Measurements from ENCODE around the gene LBX1.

The LBX1 gene

DNA sequence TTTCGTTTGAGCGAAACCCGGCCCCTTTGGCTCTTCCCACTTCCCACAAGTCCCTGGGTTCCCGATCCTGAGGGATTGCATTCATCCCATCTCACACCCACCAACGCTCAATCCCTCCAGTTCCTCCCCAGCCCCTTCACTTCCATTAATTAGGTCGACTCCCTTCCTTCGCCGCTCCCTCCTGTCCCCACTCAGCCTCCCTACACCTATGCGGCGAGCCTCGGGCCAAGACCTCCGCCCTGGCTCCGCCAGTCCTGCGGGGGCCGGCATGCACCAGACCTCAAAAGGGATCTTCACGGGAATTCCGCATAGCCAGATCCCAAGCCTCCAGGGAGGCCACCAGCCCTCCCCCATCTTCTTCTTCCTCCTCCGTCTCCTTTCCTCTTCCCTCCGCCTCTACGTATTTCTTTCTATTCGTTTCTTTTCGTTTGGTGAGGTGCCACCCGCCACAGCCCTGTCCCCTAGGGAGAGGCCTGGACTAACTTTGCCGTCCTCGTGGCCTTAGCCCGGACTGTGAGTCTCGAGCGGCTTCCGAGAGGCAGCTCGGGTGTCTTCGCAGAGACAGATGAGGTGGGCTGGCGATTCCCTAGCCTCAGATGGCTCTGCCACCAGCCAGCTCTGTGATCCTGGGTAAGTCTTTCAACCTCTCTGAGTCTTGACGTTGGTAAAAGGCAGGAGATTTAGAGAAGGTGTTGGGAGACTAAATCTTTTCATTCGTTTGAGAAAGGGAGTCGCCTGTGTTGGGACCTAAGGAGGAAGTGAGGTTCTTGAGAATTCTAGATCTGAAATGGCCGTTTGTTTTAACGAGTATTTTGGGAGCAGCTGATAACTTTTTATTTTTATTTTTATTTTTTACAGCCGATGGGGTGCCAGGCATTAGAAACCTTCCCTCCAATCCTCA lies 8.1 kb upstream of the LBX1 start:
- DNase-seq (ENCODE audit: low spot score) (no peak), ATAC-seq (ENCODE audit: low read depth) (no peak)
- H3K36me3 ChIP-seq (ENCODE audit: low read depth) = no peaks in the 10 kb centered on the region
- no peak overlapping the region for H3K27ac ChIP-seq (ENCODE audit: poor library complexity, severe bottlenecking)
- H3K9me3 ChIP-seq (ENCODE audit: severe bottlenecking) = no peaks in the 10 kb centered on the region
- H3K27me3 ChIP-seq (ENCODE audit: insufficient read depth, poor library complexity, severe bottlenecking) = peaks cover 76% of the 10 kb centered on the region
- H3K4me3 ChIP-seq (ENCODE audit: severe bottlenecking) = no peak overlapping the region
- TF ChIP-seq, protein P1, sequence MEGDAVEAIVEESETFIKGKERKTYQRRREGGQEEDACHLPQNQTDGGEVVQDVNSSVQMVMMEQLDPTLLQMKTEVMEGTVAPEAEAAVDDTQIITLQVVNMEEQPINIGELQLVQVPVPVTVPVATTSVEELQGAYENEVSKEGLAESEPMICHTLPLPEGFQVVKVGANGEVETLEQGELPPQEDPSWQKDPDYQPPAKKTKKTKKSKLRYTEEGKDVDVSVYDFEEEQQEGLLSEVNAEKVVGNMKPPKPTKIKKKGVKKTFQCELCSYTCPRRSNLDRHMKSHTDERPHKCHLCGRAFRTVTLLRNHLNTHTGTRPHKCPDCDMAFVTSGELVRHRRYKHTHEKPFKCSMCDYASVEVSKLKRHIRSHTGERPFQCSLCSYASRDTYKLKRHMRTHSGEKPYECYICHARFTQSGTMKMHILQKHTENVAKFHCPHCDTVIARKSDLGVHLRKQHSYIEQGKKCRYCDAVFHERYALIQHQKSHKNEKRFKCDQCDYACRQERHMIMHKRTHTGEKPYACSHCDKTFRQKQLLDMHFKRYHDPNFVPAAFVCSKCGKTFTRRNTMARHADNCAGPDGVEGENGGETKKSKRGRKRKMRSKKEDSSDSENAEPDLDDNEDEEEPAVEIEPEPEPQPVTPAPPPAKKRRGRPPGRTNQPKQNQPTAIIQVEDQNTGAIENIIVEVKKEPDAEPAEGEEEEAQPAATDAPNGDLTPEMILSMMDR (IDR thresholded peaks at IDR 0.05; ENCODE audit: poor library complexity, severe bottlenecking) = no peak
- no peaks in the 10 kb centered on the region for H3K4me1 ChIP-seq (ENCODE audit: insufficient read depth, poor library complexity, severe bottlenecking)

DNA sequence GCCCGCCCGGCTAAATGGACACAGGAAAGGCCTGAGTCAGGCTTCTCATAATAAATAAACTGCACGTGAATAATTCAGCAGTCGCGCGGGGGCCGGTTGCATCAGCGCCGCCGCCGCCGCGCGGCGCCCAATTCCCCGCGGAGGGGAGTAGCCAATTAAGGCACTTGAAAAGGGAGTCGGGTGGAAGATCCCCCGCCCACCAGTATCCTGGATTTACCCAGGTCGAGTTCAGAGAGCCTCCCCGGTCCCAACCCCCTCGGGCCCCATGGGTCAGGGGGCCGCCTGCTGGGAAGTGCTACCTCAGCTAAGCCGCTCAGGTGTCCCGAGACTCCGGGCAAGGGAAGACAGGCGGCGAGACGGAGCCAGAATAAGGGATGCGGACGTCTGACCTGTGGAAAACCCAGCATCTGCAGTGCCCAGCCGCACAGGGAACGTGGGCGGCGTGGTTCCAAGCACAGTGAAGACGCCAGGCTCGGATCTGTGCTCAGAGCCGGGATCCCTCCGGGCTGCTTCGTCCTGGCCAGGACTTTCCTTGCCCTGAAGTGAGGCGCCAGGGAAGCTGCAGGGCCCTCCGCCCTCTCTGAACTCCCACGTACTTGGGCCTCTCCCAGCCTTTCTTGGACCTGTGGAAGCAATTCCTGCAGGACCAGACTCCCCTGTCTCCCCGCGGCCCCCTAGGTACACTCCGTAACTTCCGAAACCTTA lies 7.3 kb upstream of the LBX1 start:
- Histone ChIP-seq H3K36me3 (ENCODE audit: low read depth) (no peaks in the 10 kb centered on the region), H3K27me3 (ENCODE audit: insufficient read depth, poor library complexity, severe bottlenecking) (peaks cover 84% of the 10 kb centered on the region), H3K9me3 (ENCODE audit: severe bottlenecking) (no peaks in the 10 kb centered on the region), H3K27ac (ENCODE audit: poor library complexity, severe bottlenecking) (no peak overlapping the region), H3K4me3 (ENCODE audit: severe bottlenecking) (no peak overlapping the region), H3K4me1 (ENCODE audit: insufficient read depth, poor library complexity, severe bottlenecking) (no peaks in the 10 kb centered on the region)
- ATAC-seq (ENCODE audit: low read depth) (peak; percentile 43), DNase-seq (ENCODE audit: low spot score) (no peak)
- TF ChIP-seq, protein P1 (IDR thresholded peaks at IDR 0.05; ENCODE audit: poor library complexity, severe bottlenecking) = no peak

DNA sequence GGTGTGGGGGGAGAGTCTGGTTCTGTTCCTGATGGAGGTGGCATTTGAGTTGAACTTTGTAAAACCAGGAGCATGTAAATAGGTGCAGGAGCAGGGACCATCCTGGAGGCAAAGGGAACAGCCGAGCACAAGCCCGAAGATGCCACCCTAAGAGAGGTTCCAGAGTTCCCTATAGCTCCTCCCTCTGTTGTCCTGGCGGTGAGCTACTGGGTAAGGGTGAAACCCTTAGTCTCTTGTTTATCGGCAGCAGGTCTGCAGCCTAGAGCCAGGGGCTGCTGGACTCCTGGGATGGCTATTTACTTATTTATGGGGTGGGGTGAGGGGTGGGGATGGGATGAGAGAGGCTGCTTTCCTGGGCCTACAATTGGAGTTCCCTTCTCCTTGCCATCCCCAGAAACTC lies 6.5 kb upstream of the LBX1 start:
- H3K27ac ChIP-seq (ENCODE audit: poor library complexity, severe bottlenecking) = no peak overlapping the region
- TF ChIP-seq, protein P1 (IDR thresholded peaks at IDR 0.05; ENCODE audit: poor library complexity, severe bottlenecking) = no peak
- no peak for ATAC-seq (ENCODE audit: low read depth)
- no peaks in the 10 kb centered on the region for H3K4me1 ChIP-seq (ENCODE audit: insufficient read depth, poor library complexity, severe bottlenecking)
- no peaks in the 10 kb centered on the region for H3K9me3 ChIP-seq (ENCODE audit: severe bottlenecking)
- peaks cover 92% of the 10 kb centered on the region for H3K27me3 ChIP-seq (ENCODE audit: insufficient read depth, poor library complexity, severe bottlenecking)
- H3K4me3 ChIP-seq (ENCODE audit: severe bottlenecking) = no peak overlapping the region
- no peaks in the 10 kb centered on the region for H3K36me3 ChIP-seq (ENCODE audit: low read depth)
- DNase-seq (ENCODE audit: low spot score) = no peak

DNA sequence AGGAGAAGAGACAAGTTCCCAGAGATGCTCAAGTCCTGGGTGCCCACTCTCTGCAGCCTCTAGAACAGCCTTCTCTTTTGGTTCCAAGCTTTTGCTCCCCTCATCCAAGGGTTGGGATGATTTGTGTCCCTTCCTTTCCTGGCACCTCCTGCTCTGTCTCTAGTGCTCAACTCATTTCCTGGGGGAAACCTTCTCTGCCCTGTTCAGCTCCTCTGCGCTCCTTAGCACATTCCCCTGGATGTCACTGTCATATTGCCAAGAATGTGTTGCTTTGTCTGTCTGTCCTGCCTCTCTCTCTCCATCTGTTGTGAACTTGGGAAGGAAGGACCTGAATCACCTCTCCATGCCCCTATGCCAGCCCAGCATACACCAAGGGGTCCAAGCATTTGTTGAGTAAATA lies 5.1 kb upstream of the LBX1 start:
- TF ChIP-seq, protein P1 (IDR thresholded peaks at IDR 0.05; ENCODE audit: poor library complexity, severe bottlenecking) = no peak
- no peak overlapping the region for H3K4me3 ChIP-seq (ENCODE audit: severe bottlenecking)
- no peaks in the 10 kb centered on the region for H3K9me3 ChIP-seq (ENCODE audit: severe bottlenecking)
- no peaks in the 10 kb centered on the region for H3K36me3 ChIP-seq (ENCODE audit: low read depth)
- DNase-seq (ENCODE audit: low spot score) = no peak
- no peak for ATAC-seq (ENCODE audit: low read depth)
- no peak overlapping the region for H3K27ac ChIP-seq (ENCODE audit: poor library complexity, severe bottlenecking)
- peaks cover 100% of the 10 kb centered on the region for H3K27me3 ChIP-seq (ENCODE audit: insufficient read depth, poor library complexity, severe bottlenecking)
- H3K4me1 ChIP-seq (ENCODE audit: insufficient read depth, poor library complexity, severe bottlenecking) = no peaks in the 10 kb centered on the region
